GM18520 (cell line): ENCODE measurements around the gene NONO.
A peak's percentile ranks its signal among the peaks of the same experiment; 100 is the strongest.
"Not testable (repeated sequence)": the region's sequence is repeated elsewhere in the genome, so short reads cannot be mapped to it uniquely, and the experiment has no call there.

Source experiments
- ATAC-seq: cut with Tn5 transposase; IDR thresholded peaks from one replicate; pipeline ENCODE4 v1.9.1; 2021; ENCODE audit not compliant: unreplicated experiment

Gene NONO

DNA sequence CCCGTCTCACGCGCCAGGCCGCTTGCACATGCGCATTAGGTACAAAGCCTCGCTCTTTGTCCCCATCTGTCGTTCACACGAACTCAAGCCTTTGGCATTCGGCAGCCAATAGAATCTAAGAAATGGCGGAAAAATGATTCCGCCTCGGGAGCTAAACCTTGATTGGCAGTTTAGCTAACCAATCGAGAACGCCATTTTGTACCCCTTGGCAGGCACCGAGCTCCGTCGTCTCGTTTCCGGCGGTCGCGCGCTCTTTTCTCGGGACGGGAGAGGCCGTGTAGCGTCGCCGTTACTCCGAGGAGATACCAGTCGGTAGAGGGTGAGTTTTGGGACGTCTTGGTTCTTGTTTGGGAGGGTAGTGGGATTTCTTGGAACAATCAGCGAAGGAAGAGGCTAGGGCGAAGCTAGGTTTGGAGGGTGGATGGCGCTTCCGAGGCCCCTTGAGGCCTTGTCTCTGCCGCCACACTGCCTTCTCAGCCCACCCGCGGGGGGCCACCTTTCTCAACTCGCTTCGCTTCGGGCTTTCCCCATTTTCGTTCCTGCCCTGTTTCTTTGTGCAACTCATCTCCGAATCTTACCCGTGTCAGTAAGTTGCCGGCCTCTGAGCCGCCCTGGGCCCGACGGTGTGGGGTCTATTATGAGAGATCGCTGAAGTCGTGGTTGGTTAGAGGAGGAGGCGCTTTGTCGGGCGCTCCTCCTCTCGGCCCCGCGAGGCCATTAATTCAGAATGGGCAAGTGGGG is at the start of gene NONO:
TSS of gene NONO (plus strand) at position 233 of the 741 bp plus-strand sequence. CDS start 7,003 bp downstream, outside the sequence.
- ATAC-seq: peak; percentile 93

- no peak for ATAC-seq
These were observed 48.0 kb upstream of the NONO start for GRCh38 chrX:71235482-71235881.

DNA sequence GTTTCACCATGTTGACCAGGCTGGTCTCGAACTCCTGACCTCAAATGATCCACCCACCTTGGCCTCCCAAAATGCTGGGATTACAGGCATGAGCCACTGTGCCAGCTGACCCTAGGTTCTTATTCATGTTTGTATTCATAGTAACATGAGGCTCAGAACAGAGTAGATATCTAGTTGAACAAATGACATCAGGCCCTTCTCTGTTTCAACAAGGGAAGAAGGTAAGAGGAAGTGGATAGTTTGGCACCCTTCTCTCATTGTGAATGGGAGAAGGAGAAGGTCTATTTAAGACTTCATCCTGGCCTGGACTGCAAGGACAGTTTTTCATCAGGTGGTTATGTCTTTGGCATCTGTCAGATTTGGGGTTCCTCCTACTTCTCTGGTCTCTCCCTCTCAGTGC is 46.6 kb upstream of the NONO start:
- ATAC-seq: no peak

DNA sequence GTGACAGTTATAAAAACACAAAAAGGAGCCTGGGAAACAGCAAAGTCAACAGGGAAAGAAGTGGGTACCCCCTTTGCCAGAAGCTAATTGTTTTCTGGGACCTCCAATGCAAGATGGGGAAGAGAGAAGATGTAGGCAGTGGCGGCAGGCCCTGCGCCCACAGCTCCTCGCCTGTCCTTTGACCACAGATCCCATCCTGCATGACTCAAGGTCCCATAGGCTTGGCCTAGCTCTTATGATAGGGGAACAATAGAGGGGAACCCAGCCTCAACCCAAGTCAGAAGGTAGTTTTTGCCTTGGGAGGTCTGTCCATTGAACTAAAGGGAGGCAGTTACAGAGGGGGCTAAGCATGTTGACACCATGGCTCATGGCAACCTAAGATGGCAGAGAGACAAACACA is 43.7 kb upstream of the NONO start:
- ATAC-seq: no peak

GRCh38 chrX:71241301-71241700 is 42.1 kb upstream of the NONO start:
- ATAC-seq: no peak

- no peak for ATAC-seq
These were observed 38.9 kb upstream of the NONO start for GRCh38 chrX:71244359-71245128.

- no peak for ATAC-seq
These were observed 38.3 kb upstream of the NONO start for GRCh38 chrX:71245159-71245558.

DNA sequence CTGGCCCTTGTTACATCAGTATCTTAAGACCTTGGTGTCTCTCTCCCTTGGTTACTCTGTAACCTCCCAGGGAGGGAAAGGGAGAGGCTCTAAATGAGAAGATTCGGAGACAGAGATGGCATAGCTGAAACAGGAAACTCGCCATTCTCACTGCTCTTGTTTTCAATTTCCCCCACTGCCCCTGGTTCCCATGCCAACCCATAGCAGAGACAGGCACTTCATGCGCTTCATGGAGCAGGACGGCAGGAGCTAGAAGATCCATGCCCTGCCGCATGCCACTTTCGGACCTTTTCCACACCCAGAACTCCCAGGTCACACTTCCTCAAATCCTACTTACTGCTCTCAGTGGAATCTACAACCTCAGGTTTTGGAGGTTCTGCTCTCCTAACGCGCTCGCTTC is 32.6 kb upstream of the NONO start:
- ATAC-seq: no peak

GRCh38 chrX:71251466-71251973 is 31.9 kb upstream of the NONO start:
- ATAC-seq: no peak

GRCh38 chrX:71252221-71252620 is 31.2 kb upstream of the NONO start:
- ATAC-seq: no peak

- no peak for ATAC-seq
These were observed 30.0 kb upstream of the NONO start for GRCh38 chrX:71253253-71254091.

- ATAC-seq: peak; percentile 79
These were observed 29.1 kb upstream of the NONO start, which contains the start of gene ZMYM3 for GRCh38 chrX:71254092-71254963. Gene ZMYM3 (minus strand): TSS chrX:71254140. CDS start chrX:71253255, 885 bp downstream.

DNA sequence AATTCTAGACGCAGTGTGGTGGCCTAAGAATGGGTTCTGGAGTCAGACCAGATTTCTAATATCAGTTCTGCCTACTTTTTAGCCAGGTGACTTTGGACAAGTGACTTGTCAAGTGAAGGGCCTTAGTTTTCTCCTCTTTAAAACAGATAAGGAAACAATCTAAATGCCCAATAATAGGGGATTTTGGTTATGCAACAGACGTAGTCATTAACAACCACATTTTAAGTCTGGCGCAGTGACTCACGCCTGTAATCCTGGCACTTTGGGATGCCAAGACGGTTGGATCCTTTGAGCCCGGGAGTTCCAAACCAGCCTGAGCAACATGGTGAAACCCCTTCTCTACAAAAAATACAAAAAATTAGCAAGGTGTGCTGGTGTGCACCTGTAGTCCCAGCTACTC is 27.4 kb upstream of the NONO start:
- ATAC-seq: no peak

- ATAC-seq: no peak
These were observed 26.6 kb upstream of the NONO start for GRCh38 chrX:71256856-71257255.

- ATAC-seq: not testable (repeated sequence)
These were observed 14.8 kb upstream of the NONO start for GRCh38 chrX:71268624-71269023.

- no peak for ATAC-seq
These were observed 13.5 kb upstream of the NONO start for GRCh38 chrX:71269801-71270395.

DNA sequence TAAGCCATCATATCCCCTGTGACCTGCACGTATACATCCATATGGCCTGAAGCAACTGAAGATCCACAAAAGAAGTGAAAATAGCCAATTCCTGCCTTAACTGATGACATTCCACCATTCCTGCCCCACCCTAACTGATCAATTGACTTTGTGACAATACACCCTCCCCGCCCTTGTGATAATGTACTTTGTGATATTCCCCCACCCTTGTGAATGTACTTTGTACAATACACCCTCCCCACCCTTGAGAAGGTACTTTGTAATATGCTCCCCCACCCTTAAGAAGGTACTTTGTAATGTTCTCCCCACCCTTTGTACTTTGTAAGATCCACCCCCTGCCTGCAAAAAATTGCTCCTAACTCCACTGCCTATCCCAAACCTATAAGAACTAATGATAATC is 11.1 kb upstream of the NONO start:
- not testable (repeated sequence) for ATAC-seq

DNA sequence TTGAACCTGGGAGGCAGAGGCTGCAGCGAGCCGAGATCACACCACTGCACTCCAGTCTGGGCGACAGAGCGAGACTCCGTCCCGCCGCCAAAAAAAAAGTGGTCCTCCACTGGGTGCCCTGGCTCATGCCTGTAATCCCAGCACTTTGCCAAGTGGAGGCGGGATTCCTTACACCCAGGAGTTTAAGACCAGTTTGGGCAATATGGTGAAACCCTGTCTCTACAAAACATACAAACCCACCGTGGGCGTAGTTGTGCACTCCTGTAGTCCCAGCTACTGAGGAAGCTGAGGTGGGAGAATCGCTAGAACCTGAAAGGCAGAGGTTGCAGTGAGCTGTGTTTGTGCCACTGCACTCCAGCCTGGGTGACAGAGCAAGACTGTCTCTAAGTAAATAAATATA is 2.1 kb upstream of the NONO start:
- not testable (repeated sequence) for ATAC-seq

DNA sequence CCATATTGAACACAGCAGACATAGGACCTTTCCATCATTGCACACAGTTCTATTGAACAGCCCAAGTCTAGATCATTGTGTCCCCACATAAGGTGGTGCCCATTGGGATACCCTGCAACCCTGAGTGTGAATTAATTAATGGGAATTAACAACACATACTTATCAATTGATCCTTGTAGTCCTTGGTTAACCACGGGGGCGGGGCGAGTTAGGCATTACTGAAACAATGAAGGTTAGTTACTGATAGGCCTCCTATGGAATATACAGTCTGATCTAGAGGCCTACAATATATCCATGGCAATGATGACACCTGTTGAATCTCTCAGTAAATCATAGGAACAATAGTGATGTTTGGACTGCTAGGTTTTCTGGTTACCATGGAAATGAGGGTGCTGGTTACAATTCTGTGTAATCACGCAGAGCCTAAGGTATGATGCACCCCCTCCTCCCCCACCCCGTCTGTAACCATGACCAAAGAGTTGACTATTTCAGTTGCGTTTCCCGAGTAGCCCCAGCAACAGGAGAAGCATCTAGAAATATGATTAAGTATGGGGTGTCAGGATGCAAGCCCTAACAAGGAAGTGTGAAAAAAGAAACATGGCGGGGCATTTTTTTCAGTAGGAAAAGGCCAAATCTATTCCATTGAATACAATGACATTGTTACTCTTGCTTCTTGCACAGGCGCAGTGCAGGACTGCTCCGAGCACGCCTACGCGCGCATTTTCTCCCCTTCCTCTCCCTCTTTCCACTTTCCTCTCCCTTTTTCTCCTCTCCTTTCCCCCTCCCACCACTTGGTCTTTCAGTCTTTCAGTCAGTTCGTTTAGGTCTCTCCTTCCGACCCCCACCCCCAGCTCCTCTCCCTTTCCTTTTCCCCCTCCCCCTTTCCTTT is 677 bp upstream of the NONO start:
- peak; percentile 17 for ATAC-seq
